Left lung (tissue), 10 donors: ENCODE results near the gene BBOX1. TPM values are rescaled to one million over a fixed set of nuclear protein-coding genes. Genes with fewer than 3 reads are reported as not detected.
A peak's percentile ranks its signal among the peaks of the same experiment; 100 is the strongest.

Source experiments
- ATAC-seq: fragments of 200-7000 bp; cut with Tn5 transposase; one replicate; pipeline ENCODE4 v1.9.1; 2020; ENCODE audit warnings: moderate library complexity
- DNase-seq, 4 donors: peaks; one replicate each; pipeline ENCODE4 v3.0.0-alpha.2; 2013 to 2020
- H3K27ac ChIP-seq, 2 donors: fragments of 200-600 bp; sonication (generic) in 1 of 2; one replicate each; pipeline versions ENCODE4 v1.5.0 to v1.8.0; 2020 to 2021
- H3K27me3 ChIP-seq, 2 donors: fragments of 200-600 bp; sonication (generic) in 1 of 2; one replicate each; pipeline versions ENCODE4 v1.5.0 to v1.8.0; 2020 to 2021
- H3K36me3 ChIP-seq, 2 donors: fragments of 200-600 bp; sonication (generic) in 1 of 2; one replicate each; pipeline versions ENCODE4 v1.5.0 to v1.8.0; 2020 to 2021
- H3K4me1 ChIP-seq, 2 donors: fragments of 200-600 bp; one replicate each; pipeline ENCODE4 v1.8.0; 2021
- H3K4me3 ChIP-seq, 2 donors: fragments of 200-600 bp; sonication (generic) in 1 of 2; one replicate each; pipeline versions ENCODE4 v1.5.0 to v1.8.0; 2020 to 2021; ENCODE audit warnings: mild to moderate bottlenecking in 1 of 2
- H3K9me3 ChIP-seq, 2 donors: fragments of 200-600 bp; sonication (generic) in 1 of 2; one replicate each; pipeline versions ENCODE4 v1.5.0 to v1.8.0; 2020 to 2021
- CTCF ChIP-seq, 2 donors: fragments of 200-600 bp; sonication (generic) in 1 of 2; IDR thresholded peaks; one replicate each; pipeline versions ENCODE4 v1.5.0 to v1.8.0; 2021; ENCODE audit warnings: antibody characterized with exemption in 2 of 2
- intact Hi-C, 2 donors: fragments of 100-400 bp; cut with DNase I; formaldehyde crosslinking; loops; one replicate each; pipeline versions ENCODE4 v1.11.2 to v1.14.2; 2022
- polyA plus RNA-seq, 6 donors: library from polyadenylated mRNA; unstranded; fragments of 120-200 nt; gene quantifications; one replicate each; pipeline ENCODE4 v1.2.1, GENCODE V29; 2013; ENCODE audit not compliant: insufficient read length in 6 of 6
- total RNA-seq, 2 donors: library from RNA; stranded (reverse); fragmentation: NEBNext Ultra II Directional; extraction: Animal tissue kit (Norgen Biotek cat#: 25700); gene quantifications; one replicate each; pipeline ENCODE4 v1.2.1, GENCODE V29; 2021
- donor health status: DM: no; HTN: yes; CAD: no.
- donor health status: DM: no; HTN: no; CAD: no.

BBOX1 gene
- total and polyA plus RNA-seq, 8 donors, result 0.11 to 0.64 (median 0.36) TPM; not detected in 2

- no peaks in the 10 kb centered on the region for H3K36me3 ChIP-seq
- TF ChIP-seq CTCF (IDR thresholded peaks at IDR 0.05), result no peak
- H3K27me3 ChIP-seq, result no peaks in the 10 kb centered on the region
- H3K27ac ChIP-seq, result no peak overlapping the region
- H3K4me1 ChIP-seq, result no peaks in the 10 kb centered on the region
- no peak overlapping the region for H3K4me3 ChIP-seq
- H3K9me3 ChIP-seq, result no peaks in the 10 kb centered on the region
- intact Hi-C loops, result no loop called here
- DNase-seq (no peak), ATAC-seq (no peak)
Observed at GRCh38 chr11:27112946-27113345, 72.3 kb downstream of the BBOX1 start.

GRCh38 chr11:27115051-27115650 is 74.5 kb downstream of the BBOX1 start:
- intact Hi-C loops, result no loop called here
- Histone ChIP-seq H3K36me3 (no peaks in the 10 kb centered on the region), H3K4me3 (no peak overlapping the region), H3K27ac (no peak overlapping the region), H3K27me3 (no peaks in the 10 kb centered on the region), H3K9me3 (no peaks in the 10 kb centered on the region), H3K4me1 (no peaks in the 10 kb centered on the region)
- no peak for ATAC-seq
- TF ChIP-seq CTCF (IDR thresholded peaks at IDR 0.05), result no peak
- DNase-seq, result peak in 2 of 4 donors; percentile 23 to 28

- intact Hi-C loops, result no loop called here
- H3K4me1 ChIP-seq, result no peaks in the 10 kb centered on the region
- H3K4me3 ChIP-seq, result no peak overlapping the region
- no peak for DNase-seq
- no peaks in the 10 kb centered on the region for H3K27me3 ChIP-seq
- no peak for TF ChIP-seq CTCF (IDR thresholded peaks at IDR 0.05)
- no peaks in the 10 kb centered on the region for H3K9me3 ChIP-seq
- H3K36me3 ChIP-seq, result no peaks in the 10 kb centered on the region
- H3K27ac ChIP-seq, result no peak overlapping the region
- no peak for ATAC-seq
Observed at GRCh38 chr11:27116684-27117083, 76.1 kb downstream of the BBOX1 start.

GRCh38 chr11:27118371-27118770 is 77.8 kb downstream of the BBOX1 start:
- TF ChIP-seq CTCF (IDR thresholded peaks at IDR 0.05), result no peak
- no peaks in the 10 kb centered on the region for H3K27me3 ChIP-seq
- H3K27ac ChIP-seq, result no peak overlapping the region
- DNase-seq (no peak), ATAC-seq (no peak)
- H3K4me1 ChIP-seq, result no peaks in the 10 kb centered on the region
- H3K36me3 ChIP-seq, result no peaks in the 10 kb centered on the region
- intact Hi-C loops, result no loop called here
- H3K4me3 ChIP-seq, result no peak overlapping the region
- H3K9me3 ChIP-seq, result no peaks in the 10 kb centered on the region

- DNase-seq (no peak), ATAC-seq (no peak)
- intact Hi-C loops, result no loop called here
- Histone ChIP-seq H3K4me3 (no peak overlapping the region), H3K9me3 (no peaks in the 10 kb centered on the region), H3K4me1 (no peaks in the 10 kb centered on the region), H3K27ac (no peak overlapping the region), H3K27me3 (no peaks in the 10 kb centered on the region), H3K36me3 (no peaks in the 10 kb centered on the region)
- no peak for TF ChIP-seq CTCF (IDR thresholded peaks at IDR 0.05)
Observed at GRCh38 chr11:27118949-27119348, 78.3 kb downstream of the BBOX1 start.
